Activated CD4-positive, alpha-beta T cell treated with anti-CD3 and anti-CD28 coated beads, Interleukin-2, amount 50 U/mL, for 4 hours (primary cell): ENCODE results near the gene GABRG3.
"Not testable (repeated sequence)": the region's sequence is repeated elsewhere in the genome, so short reads cannot be mapped to it uniquely, and the experiment has no call there.

Experiments used
- DNase-seq, 2 experiments: peaks; one replicate each; pipeline ENCODE4 v3.0.0-alpha.2; 2020

The GABRG3 gene

GRCh38 chr15:27003003-27003402 lies 32.0 kb downstream of the GABRG3 start:
- not testable (repeated sequence) for DNase-seq

- not testable (repeated sequence) for DNase-seq
These were observed 33.2 kb downstream of the GABRG3 start for GRCh38 chr15:27004226-27004625.

GRCh38 chr15:27017168-27017809 lies 46.3 kb downstream of the GABRG3 start:
- no peak for DNase-seq

- DNase-seq: no peak
These were observed 48.7 kb downstream of the GABRG3 start for GRCh38 chr15:27019687-27020086.

GRCh38 chr15:27025481-27025966 lies 54.5 kb downstream of the GABRG3 start:
- DNase-seq: no peak

- DNase-seq: no peak
These were observed 56.2 kb downstream of the GABRG3 start for GRCh38 chr15:27027229-27027628.

GRCh38 chr15:27028858-27029477 lies 58.0 kb downstream of the GABRG3 start:
- no peak for DNase-seq

GRCh38 chr15:27036210-27036609 lies 65.2 kb downstream of the GABRG3 start:
- no peak for DNase-seq

- no peak for DNase-seq
These were observed 66.5 kb downstream of the GABRG3 start for GRCh38 chr15:27037501-27037900.

- DNase-seq: no peak
These were observed 68.2 kb downstream of the GABRG3 start for GRCh38 chr15:27039152-27039551.

GRCh38 chr15:27042230-27042629 lies 71.2 kb downstream of the GABRG3 start:
- DNase-seq: no peak

GRCh38 chr15:27042646-27043045 lies 71.7 kb downstream of the GABRG3 start:
- no peak for DNase-seq

- no peak for DNase-seq
These were observed 72.8 kb downstream of the GABRG3 start for GRCh38 chr15:27043770-27044169.

- DNase-seq: no peak
These were observed 74.8 kb downstream of the GABRG3 start for GRCh38 chr15:27045796-27046195.

- no peak for DNase-seq
These were observed 75.9 kb downstream of the GABRG3 start for GRCh38 chr15:27046880-27047279.

GRCh38 chr15:27050163-27050562 lies 79.2 kb downstream of the GABRG3 start:
- no peak for DNase-seq

GRCh38 chr15:27054426-27054825 lies 83.4 kb downstream of the GABRG3 start:
- DNase-seq: no peak

GRCh38 chr15:27057904-27058645 lies 87.1 kb downstream of the GABRG3 start:
- DNase-seq: no peak

GRCh38 chr15:27058939-27059338 lies 88.0 kb downstream of the GABRG3 start:
- no peak for DNase-seq

- no peak for DNase-seq
These were observed 88.7 kb downstream of the GABRG3 start for GRCh38 chr15:27059610-27060202.

GRCh38 chr15:27061739-27062138 lies 90.8 kb downstream of the GABRG3 start:
- DNase-seq: no peak

- DNase-seq: no peak
These were observed 92.0 kb downstream of the GABRG3 start for GRCh38 chr15:27062951-27063350.

GRCh38 chr15:27064080-27064479 lies 93.1 kb downstream of the GABRG3 start:
- DNase-seq: no peak

- no peak for DNase-seq
These were observed 94.2 kb downstream of the GABRG3 start for GRCh38 chr15:27065151-27065550.
